OCI-LY7 (cell line): ENCODE results near the gene SCN4A. TPM values are rescaled to one million over a fixed set of nuclear protein-coding genes. Genes with fewer than 3 reads are reported as not detected.

Experiments used
- BruUV-seq: library from RNA; stranded (reverse); fragments of 400-500 nt; replicated peaks from 2 replicates; lab custom pipeline; 2021; lab: Mats Ljungman, UMichigan
- CTCF ChIA-PET: fragments of 300-600 bp; sonication (Branson Sonifier 250); formaldehyde crosslinking; loops from one replicate; lab custom pipeline; 2022; ENCODE audit warnings: antibody characterized with exemption; ENCODE audit not compliant: unreplicated experiment; lab: Charles Lee
- POLR2A ChIA-PET: fragments of 300-600 bp; sonication (Branson Sonifier 250); formaldehyde crosslinking; loops from one replicate; lab custom pipeline; 2022; ENCODE audit warnings: antibody characterized with exemption; lab: Charles Lee
- DNase-seq: peaks from one replicate; pipeline ENCODE4 v3.0.0-alpha.2; 2015; ENCODE audit warnings: low spot score
- H2AFZ ChIP-seq: fragments of 200-600 bp; sonication (generic), shearing (Covaris generic); 2 replicates; pipeline ENCODE4 v1.6.1; 2014; ENCODE audit warnings: mild to moderate bottlenecking, antibody characterized with exemption, low read length, moderate library complexity
- H3K27ac ChIP-seq: fragments of 200-600 bp; sonication (generic); 2 replicates; pipeline ENCODE4 v1.5.1; 2014; ENCODE audit warnings: mixed run types, low read depth, mild to moderate bottlenecking, moderate library complexity, low read length, inconsistent platforms; ENCODE audit not compliant: poor library complexity, severe bottlenecking
- H3K36me3 ChIP-seq: fragments of 200-600 bp; sonication (generic); 2 replicates; pipeline ENCODE4 v1.6.1; 2014; ENCODE audit warnings: mild to moderate bottlenecking, antibody characterized with exemption, low read length, moderate library complexity, mixed read lengths; ENCODE audit not compliant: insufficient read depth
- H3K4me1 ChIP-seq: fragments of 200-600 bp; sonication (generic); 2 replicates; pipeline ENCODE4 v1.5.1; 2014; ENCODE audit warnings: mild to moderate bottlenecking, low read length; ENCODE audit not compliant: insufficient read depth, poor library complexity, severe bottlenecking
- H3K4me2 ChIP-seq: fragments of 200-600 bp; sonication (generic); 2 replicates; pipeline ENCODE4 v1.6.1; 2014; ENCODE audit warnings: mild to moderate bottlenecking, low read length
- H3K4me3 ChIP-seq: fragments of 200-600 bp; sonication (generic); 2 replicates; pipeline ENCODE4 v1.5.1; 2014; ENCODE audit warnings: mild to moderate bottlenecking, low read depth, low read length; ENCODE audit not compliant: poor library complexity, severe bottlenecking
- H3K79me2 ChIP-seq: fragments of 200-600 bp; sonication (generic); 2 replicates; pipeline ENCODE4 v1.6.1; 2016; ENCODE audit warnings: low read depth, mild to moderate bottlenecking, low read length, moderate library complexity, mixed read lengths; ENCODE audit not compliant: insufficient read depth
- H3K9me2 ChIP-seq: fragments of 200-600 bp; sonication (generic); 2 replicates; pipeline ENCODE4 v1.6.1; 2016; ENCODE audit warnings: mild to moderate bottlenecking, low read length, mixed read lengths; ENCODE audit not compliant: insufficient read depth
- H3K9me3 ChIP-seq: fragments of 200-600 bp; sonication (generic); 2 replicates; pipeline ENCODE4 v1.6.1; 2014; ENCODE audit warnings: mild to moderate bottlenecking, mixed run types, low read length, mixed read lengths
- H4K20me1 ChIP-seq: fragments of 200-600 bp; sonication (generic); 2 replicates; pipeline ENCODE4 v1.6.1; 2014; ENCODE audit warnings: mild to moderate bottlenecking, antibody characterized with exemption, low read length, moderate library complexity, mixed read lengths; ENCODE audit not compliant: insufficient read depth
- CTCF ChIP-seq: fragments of 200-600 bp; sonication (generic); conservative IDR thresholded peaks from 2 replicates; pipeline ENCODE4 v1.5.1; 2014; ENCODE audit warnings: mild to moderate bottlenecking, antibody characterized with exemption, low read length, moderate library complexity, mixed read lengths
- EZH2phosphoT487 ChIP-seq: fragments of 200-600 bp; sonication (generic); IDR thresholded peaks from 2 replicates; pipeline ENCODE4 v1.6.1; 2018; ENCODE audit warnings: low read depth, borderline replicate concordance, mild to moderate bottlenecking, mixed run types, antibody characterized with exemption, low read length, moderate library complexity, mixed read lengths
- intact Hi-C: fragments of 100-400 bp; cut with micrococcal nuclease; formaldehyde crosslinking; loops from one replicate; pipeline ENCODE4 v1.10.0; 2022; ENCODE audit not compliant: unreplicated experiment
- total RNA-seq, 2 experiments: library from RNA; depleted of rRNA in 1 of 2; stranded (reverse); fragments of >200 nt in 1 of 2; shearing (Covaris generic) in 1 of 2; gene quantifications; 2 replicates each; pipeline ENCODE4 v1.2.3, GENCODE V29; 2014 to 2022

SCN4A gene
- total RNA-seq, 2 experiments from 2014 or later = 6.4 to 9.0 TPM

DNA sequence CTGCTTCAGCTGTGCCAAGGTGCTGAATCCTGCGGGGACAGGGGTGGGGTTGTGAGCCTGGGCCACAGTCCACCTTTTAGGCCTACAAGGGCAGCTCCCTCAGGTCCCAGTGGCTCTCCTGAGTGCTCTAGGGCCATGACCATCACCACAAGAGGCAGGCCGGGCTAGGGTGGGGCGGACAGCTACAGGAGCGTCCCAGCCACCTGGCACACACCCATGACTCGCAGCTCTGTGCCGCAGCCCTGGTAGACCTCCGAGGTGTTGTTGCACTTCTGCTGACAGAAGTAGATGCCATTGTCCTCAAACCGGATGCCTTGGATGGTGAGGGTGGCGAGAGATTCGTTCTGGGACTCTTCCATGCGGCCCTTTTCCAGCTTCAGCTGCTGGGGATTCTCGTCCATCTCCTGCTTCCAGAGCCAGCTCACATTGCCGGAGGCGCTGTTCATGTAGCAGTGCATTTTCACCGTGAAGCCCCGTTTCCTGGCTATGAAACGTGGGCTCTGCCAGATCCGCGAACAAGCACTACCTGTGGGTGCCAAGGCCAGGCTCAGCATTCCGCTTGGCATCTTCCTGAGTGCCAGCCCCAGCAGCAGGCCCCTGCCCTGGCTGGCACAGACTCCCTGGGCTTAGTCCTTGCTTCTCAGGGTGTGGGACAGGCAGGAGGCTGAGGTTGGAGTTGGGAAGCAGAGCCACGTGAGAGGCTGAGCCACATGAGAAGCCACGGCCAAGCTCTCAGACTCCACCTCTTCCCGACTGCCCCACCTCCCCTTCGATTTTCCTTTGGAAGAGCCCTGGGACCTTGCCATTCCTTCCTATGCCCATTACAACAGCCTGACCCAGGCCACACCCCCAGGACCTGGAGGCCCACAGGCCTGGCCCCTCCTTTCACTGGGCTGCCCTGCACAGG, 42.6 kb downstream of the SCN4A start:
- Histone ChIP-seq H3K79me2 (peaks cover 50% of the 10 kb centered on the region), H3K4me1 (peaks cover 75% of the 10 kb centered on the region), H3K4me2 (peak overlapping the region; percentile 95), H3K36me3 (peaks cover 56% of the 10 kb centered on the region), H3K9me2 (no peaks in the 10 kb centered on the region), H3K4me3 (peak overlapping the region; percentile 98), H3K27ac (peak overlapping the region; percentile 99), H2AFZ (no peak overlapping the region), H3K9me3 (no peaks in the 10 kb centered on the region), H4K20me1 (peaks cover 17% of the 10 kb centered on the region)
- ChIA-PET POLR2A (interaction anchor here (0.5 to 1.4 kb wide), 3 partner anchors 16 to 294 kb away, joined by 3 to 6 read pairs (median 5); no protein-coding TSS in a partner anchor), CTCF (interaction anchor here (0.7 to 1.5 kb wide), 2 partner anchors 10 to 16 kb away, joined by 3 to 9 read pairs; no protein-coding TSS in a partner anchor)
- intact Hi-C loops = loop anchor here (5.0 kb wide), 3 partner anchors 92 to 567 kb away; partner anchors contain the start of genes ICAM2 and POLG2
- TF ChIP-seq EZH2phosphoT487 = no peak
- 0 out of 2 replicates have a peak, but pooled peaks have one; percentile 33 for TF ChIP-seq CTCF
- BruUV-seq = no TSS peak
- DNase-seq = peak; percentile 57

DNA sequence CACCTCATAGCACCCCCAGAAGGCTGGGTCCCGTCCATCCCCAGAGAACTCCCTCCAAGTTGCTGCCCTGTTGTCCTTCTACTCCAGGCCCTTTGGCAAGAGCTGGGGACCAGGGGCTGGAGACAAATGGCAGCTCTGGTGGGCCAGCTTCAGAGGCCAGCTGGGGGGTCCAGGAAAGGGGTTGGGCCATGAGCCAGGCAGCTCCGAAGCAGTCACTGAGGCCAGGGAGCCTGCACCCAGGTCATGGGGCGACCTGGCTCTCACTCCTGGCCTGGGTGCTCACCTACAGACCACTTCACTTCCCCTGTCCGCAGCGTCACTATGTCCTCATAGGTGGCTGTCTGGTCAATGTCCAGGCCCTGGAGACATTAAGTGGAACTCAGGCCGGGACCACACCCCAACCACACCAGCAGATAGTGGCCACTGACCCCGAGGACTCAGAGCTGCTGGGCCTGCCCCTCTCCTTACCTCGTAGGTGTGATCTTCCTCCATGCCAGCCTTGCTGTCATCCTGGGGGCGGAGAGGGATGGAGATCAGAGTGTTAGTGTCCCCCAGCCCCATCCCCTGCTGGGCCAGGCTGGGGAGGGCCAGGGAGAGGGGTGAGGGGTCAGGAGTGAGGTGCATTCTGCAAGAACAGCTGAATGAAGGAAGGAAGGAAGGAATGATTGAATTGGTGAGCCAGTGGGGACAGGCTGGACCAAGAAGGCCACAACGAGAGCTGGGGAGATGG, 43.6 kb downstream of the SCN4A start:
- ChIA-PET CTCF (interaction anchor here (0.7 to 1.9 kb wide), 3 partner anchors 9 to 17 kb away, joined by 3 to 9 read pairs (median 5); no protein-coding TSS in a partner anchor), POLR2A (interaction anchor here (0.5 to 1.2 kb wide), 3 partner anchors 10 to 295 kb away, joined by 3 to 6 read pairs (median 3); no protein-coding TSS in a partner anchor)
- peaks cover 56% of the 10 kb centered on the region for H3K36me3 ChIP-seq
- H3K27ac ChIP-seq = peak overlapping the region; percentile 99
- H3K9me2 ChIP-seq = no peaks in the 10 kb centered on the region
- TSS peak; percentile 80 for BruUV-seq
- no peak for TF ChIP-seq EZH2phosphoT487
- TF ChIP-seq CTCF = no peak
- no peak for DNase-seq
- peak overlapping the region; percentile 95 for H3K4me2 ChIP-seq
- peak overlapping the region; percentile 98 for H3K4me3 ChIP-seq
- intact Hi-C loops = loop anchor here (1.0 to 5.0 kb wide), 2 partner anchors 10 to 568 kb away; partner anchors contain the start of gene POLG2
- H2AFZ ChIP-seq = no peak overlapping the region
- H3K79me2 ChIP-seq = peaks cover 50% of the 10 kb centered on the region
- peaks cover 17% of the 10 kb centered on the region for H4K20me1 ChIP-seq
- H3K9me3 ChIP-seq = no peaks in the 10 kb centered on the region
- peaks cover 75% of the 10 kb centered on the region for H3K4me1 ChIP-seq
